MM.1S (cell line): ENCODE measurements around the gene FBN3.

ENCODE experiments used
- EZH2 ChIP-seq: fragments of 300-600 bp; sonication (generic); optimal IDR thresholded peaks from 2 replicates; pipeline ENCODE3; 2017; ENCODE audit warnings: low read depth, mild to moderate bottlenecking, antibody characterized with exemption, low read length, mixed read lengths
- EZH2phosphoT487 ChIP-seq: fragments of 300-600 bp; sonication (generic); IDR thresholded peaks from 2 replicates; pipeline ENCODE4 v1.6.1; 2018; ENCODE audit warnings: antibody characterized with exemption, low read length
- TF ChIP-seq, protein P1 (sequence below): fragments of 300-600 bp; sonication (generic); IDR thresholded peaks from 2 replicates; pipeline ENCODE4 v1.5.1; 2016; ENCODE audit warnings: antibody characterized with exemption, low read length, mixed read lengths

DNA sequence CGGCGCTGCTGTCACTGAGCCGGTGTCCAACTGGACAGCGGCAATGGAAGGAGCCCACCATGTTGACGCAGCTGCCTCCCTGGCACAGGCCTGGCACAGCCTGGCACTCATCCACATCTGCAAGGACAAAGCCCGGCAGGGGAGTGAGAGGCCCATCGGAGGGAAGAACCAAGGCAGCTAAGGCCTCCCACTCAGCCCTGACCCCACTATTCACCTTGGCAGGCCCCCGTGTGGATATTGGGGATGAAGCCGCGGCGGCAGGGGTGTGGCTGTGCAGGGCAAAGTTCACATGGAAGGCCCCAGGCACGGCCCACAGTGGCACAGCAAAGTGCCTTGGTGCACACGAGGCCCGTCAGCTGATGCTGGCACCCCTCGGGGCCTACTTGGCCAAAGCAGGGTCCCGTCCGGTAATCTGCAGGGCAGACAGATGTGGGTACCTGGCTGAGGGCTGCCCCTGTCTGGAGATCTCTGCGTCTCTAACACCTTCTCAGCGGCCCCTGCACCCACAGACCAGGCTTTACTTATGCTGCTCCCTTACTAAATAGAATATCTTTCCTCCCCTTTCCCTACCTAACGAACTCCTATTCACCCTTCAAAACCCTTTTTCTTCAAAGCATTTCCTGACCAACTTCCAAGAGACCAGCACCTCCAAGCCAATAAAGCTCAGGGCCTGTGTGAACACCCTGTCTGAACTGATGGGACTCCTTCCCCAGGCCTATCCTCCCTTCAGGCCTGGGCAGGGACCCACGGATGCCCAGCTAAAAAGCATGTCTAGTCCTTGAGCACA is 7.5 kb downstream of the FBN3 start:
- TF ChIP-seq EZH2 (no peak), EZH2phosphoT487 (no peak)
- TF ChIP-seq, protein P1, sequence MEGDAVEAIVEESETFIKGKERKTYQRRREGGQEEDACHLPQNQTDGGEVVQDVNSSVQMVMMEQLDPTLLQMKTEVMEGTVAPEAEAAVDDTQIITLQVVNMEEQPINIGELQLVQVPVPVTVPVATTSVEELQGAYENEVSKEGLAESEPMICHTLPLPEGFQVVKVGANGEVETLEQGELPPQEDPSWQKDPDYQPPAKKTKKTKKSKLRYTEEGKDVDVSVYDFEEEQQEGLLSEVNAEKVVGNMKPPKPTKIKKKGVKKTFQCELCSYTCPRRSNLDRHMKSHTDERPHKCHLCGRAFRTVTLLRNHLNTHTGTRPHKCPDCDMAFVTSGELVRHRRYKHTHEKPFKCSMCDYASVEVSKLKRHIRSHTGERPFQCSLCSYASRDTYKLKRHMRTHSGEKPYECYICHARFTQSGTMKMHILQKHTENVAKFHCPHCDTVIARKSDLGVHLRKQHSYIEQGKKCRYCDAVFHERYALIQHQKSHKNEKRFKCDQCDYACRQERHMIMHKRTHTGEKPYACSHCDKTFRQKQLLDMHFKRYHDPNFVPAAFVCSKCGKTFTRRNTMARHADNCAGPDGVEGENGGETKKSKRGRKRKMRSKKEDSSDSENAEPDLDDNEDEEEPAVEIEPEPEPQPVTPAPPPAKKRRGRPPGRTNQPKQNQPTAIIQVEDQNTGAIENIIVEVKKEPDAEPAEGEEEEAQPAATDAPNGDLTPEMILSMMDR: no peak
